GM21390 (cell line): ENCODE data around the gene CLTA.

Experiments used
- ATAC-seq: cut with Tn5 transposase; IDR thresholded peaks from one replicate; pipeline ENCODE4 v1.9.1; 2021; ENCODE audit not compliant: unreplicated experiment

CLTA gene, protein sequence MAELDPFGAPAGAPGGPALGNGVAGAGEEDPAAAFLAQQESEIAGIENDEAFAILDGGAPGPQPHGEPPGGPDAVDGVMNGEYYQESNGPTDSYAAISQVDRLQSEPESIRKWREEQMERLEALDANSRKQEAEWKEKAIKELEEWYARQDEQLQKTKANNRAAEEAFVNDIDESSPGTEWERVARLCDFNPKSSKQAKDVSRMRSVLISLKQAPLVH

DNA sequence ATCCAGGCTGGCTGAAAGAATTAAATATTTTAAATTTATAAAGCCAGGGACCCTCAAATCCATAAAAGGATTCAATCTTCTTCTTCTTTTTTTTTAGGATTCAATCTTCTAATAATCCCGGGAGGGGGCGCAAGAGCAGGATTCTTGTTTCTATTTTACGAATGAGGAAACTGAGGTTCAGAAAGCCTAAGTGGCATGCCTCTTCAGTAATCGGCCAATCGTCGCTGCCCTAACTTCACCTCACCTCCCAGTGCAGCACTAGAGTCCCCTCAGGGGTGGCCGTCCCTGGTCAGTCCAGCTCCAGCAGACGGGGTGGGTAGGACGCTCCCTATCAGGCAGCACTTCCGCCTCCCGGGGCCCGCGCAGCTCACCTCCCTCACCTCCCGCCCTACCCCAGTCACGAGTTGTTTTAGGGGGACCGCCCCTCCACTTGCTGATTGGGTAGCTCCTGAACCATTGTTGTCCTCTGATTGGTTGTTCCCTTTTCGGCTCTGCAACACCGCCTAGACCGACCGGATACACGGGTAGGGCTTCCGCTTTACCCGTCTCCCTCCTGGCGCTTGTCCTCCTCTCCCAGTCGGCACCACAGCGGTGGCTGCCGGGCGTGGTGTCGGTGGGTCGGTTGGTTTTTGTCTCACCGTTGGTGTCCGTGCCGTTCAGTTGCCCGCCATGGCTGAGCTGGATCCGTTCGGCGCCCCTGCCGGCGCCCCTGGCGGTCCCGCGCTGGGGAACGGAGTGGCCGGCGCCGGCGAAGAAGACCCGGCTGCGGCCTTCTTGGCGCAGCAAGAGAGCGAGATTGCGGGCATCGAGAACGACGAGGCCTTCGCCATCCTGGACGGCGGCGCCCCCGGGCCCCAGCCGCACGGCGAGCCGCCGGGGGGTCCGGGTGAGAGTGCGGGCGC lies at the start of gene CLTA:
TSS of gene CLTA (plus strand) at position 534 of the 902 bp plus-strand sequence. CDS start at position 670, 136 bp downstream.
- ATAC-seq = peak; percentile 98

DNA sequence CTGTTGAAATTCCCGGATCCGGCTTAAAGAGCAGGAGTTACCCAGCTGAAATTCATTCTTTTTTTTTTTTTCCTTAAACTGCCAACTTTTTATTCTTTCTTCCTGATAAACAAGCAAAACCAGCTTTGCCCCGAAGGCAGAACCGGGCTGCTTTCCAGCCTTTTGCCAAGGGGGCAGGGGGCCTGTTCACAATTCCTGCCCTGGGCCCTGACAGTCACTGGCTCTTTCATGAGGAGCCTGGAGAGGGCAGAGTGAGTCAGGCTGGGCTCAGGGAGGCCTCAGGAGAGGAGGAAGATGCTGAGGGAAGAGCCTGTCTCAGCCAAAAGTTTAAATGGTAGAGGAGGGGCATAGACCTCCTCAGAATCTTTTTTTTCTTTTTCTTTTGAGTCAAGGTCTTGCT lies 49.4 kb upstream of the CLTA start:
- ATAC-seq = no peak

DNA sequence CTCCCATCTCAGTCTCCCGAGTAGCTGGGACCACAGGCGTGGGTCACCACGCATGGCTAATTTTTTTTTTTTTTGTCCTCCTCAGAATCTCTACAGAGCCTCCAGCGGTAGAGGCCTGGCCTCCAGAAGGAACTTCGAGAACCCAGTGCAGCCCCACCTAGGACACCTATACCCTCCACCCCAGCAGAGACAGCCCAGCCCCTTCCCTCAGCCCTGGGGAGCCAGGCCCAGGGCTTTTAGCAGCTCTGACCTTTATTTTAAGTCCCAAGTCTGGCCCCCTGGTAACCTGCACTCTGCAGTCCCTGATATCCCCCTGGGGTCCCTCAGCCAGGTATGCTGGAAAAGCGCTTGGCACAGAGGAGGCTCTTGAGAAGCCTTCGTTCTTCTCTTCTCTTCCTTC lies 49.0 kb upstream of the CLTA start:
- ATAC-seq = no peak

DNA sequence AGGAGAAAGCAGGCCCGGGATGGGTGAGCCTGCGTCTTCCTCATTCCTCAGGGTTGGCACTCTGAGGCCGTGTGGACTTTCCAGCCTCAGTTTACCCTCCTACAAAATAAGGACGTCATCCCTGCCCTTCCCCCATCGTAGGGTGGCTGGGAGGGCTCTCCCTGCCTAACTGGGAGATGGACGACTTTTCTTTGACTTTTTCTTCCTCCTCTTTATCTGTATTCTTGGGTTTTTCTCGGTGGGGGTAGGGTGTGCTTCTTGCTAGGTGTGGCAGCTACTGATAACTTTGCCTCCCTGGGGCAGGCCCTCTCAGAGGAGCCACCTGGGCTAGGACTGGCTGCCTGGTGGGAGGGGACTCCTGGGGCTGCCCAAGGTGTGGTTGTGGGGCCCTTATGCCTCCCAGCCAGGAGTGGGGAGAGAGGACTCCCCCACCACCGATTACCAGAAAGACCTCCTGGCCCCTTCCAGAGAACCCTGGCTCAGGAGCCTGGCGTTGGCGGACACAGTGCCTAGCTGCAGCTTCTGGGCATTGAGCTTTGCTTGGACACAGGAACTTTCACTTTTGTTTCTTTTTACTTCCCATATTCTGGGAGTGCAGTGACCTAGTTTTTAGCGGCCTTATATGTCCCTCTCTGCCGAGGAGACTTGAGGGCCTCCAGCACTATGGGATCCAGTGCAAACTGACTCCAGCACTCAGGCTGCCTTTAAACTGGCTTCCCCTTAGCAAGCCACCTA lies 48.0 kb upstream of the CLTA start:
- no peak for ATAC-seq

DNA sequence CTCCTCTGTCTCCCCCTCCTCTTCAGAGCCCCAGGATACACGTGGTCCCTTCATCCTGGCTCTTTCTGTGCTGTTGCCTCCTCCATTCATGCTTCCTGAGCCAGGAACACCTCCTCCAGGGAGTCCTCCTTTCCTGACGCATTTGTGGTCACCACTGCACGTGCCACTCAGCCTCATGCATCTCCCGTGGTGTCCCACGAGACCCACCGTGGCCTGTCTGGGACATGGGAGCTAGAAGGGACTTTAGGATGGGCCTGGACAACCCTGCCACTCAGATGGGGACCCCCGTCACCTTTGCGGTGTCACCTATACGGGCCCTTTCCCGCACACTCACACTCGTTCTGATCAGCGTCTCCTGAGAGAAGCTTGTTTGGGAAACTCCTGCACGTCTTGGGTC lies 47.5 kb upstream of the CLTA start:
- ATAC-seq = no peak

DNA sequence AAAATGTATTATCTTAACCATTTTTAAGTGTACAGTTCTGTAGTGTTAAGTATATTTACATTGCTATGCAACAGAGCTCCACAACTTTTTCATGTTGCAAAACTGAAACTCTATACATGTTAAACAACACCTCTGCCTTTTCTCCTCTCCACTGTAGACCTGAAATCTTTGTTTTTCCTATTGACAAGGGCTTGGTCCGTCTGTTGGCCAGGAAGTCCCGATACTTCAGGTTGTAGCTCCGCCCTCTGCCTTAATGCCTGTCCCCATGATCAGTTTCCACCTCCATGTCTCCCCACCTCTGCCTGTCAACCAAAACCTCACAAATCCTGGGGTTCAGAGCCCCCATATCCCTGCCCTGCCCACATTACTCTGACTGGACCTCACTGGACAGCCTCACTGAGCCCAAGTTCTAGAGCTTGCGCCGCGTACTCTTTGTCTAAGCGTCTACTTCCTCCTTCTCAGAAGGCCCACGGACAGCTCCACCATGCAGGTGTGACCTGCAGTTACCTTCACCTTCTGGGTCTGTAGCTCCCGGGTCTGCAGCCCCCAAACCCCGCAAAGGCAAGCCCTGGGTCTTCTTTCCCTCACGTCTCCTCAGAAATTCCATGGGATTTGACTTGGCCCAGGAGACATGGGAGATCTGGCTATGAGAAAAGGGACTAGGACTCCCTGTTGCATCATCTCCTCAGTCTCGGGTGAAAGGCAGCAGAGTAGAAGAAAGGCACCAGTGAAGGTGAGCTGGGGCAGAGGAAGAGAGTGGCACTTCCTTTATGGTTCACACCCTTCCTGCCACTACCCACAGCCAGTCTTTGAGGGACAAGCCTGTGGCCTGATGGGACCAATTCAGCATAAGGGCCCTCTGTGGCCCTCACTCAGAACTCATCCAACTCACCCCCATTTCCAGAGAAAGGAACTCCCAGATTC lies 46.1 kb upstream of the CLTA start:
- no peak for ATAC-seq

DNA sequence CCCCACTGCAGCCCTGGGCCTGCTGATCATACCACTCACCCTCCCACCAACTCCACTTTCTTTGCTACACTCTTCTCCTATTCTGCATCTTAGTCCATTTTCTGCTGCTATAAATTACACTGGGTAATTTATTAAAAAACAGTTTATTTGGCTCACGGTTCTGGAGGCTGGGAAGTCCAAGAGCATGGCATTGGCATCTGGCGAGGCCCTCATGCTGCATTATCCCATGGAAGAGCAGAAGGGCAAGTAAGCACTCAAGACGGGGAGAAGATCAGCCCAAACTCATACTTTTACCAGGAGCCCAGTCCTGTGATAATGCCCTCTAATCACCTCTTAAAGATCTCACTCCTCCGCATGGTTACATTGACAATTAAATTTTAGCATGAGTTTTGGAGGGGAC lies 44.8 kb upstream of the CLTA start:
- no peak for ATAC-seq

DNA sequence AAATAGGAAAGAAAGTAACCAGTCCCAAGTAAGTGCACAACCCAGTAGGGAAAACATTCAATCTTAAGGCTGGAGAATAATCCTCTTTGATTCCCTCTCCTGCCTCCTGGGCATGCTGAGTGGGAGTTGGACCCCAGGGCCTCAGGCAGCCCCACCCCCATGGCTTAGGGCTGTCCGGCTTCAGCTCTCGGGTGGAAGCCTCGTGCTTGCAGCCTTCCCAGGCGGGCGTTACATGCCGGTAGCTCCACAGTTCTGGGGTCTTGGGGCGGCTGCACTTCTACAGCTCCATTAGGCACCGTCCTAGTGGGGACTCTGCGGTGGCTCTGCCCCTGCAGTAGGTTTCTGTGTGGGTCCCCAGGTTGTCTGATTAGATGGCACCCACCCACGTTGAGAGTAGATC lies 44.1 kb upstream of the CLTA start:
- ATAC-seq = no peak

DNA sequence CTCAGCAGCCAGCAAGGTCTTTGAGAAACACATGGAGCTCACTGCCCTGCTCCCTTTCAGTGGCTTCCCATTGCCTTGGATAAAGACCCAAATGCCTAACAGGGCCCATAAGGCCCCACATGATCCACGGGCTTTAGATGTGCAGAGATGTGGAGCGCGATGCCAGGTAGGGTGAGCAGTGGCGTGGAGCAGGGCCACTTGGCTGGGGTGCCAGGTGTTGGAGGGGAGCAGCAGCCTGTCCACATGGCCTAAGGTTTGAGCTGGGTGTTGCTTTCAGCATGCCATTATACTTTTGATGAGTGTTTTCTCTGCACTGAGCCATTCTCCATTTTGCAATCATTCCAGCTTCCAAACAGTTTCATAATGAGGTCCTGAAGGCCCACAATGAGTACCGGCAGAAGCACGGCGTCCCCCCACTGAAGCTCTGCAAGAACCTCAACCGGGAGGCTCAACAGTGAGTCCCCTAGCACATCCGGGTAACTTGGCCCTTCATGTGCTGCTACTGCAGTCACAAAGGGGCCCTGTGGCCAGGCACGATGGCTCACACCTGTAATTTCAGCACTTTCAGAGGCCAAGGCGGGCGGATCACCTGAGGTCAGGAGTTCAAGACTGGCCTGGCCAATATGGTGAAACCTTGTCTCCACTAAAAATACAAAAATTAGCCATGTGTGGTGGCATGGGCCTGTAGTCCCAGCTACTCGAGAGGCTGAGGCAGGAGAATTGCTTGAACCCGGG lies 43.1 kb upstream of the CLTA start:
- ATAC-seq = no peak

DNA sequence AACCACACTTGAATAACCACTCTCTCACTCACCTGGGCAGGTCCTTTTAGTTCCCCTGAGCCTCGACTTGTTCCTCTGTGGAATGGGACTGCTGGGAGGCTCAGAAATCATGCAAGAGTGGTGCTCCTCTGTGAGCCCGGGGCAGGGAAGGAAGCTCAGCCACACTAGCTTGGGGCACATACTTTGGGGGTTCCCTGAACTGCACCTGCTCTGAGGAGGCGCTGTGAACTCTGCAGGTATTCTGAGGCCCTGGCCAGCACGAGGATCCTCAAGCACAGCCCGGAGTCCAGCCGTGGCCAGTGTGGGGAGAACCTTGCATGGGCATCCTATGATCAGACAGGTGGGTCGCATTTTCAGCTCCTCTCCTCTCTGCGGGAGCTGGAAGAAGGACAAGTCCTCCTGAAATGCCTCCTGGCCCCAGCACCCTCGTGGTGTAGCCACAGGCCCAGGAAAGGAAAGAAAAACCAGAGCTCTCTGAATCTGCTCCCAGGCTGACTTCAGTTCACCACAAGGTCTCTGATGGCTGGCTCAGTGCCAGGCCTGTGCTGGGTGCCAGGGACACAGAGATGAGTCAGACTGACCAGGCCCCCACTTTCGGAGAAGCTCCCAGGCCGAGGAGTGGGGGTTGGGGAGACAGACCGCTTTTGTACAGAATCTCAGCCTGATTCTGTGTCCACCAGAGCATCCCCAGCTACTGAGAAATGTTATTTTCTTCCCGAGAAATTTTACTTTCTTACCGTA lies 42.2 kb upstream of the CLTA start:
- ATAC-seq = no peak

DNA sequence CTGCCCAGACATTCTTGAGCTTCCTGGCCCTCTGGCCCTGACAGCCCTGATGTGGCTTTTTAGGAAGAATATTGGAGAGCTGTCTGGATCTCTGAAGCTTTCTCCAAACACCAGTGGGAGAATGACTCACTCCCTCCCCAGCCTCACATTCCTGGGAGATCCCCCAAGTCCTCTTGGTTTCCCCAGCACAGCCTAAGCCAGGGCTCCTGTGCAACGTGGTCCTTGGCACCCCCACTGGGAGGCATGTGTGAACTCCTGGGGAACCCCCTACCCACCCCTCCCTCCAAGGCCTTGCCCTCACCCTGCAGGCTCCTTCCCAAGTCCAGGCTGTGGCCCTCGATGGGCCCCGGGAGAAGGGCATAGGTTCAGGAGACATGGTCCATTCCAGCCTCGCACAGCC lies 41.5 kb upstream of the CLTA start:
- ATAC-seq = no peak

DNA sequence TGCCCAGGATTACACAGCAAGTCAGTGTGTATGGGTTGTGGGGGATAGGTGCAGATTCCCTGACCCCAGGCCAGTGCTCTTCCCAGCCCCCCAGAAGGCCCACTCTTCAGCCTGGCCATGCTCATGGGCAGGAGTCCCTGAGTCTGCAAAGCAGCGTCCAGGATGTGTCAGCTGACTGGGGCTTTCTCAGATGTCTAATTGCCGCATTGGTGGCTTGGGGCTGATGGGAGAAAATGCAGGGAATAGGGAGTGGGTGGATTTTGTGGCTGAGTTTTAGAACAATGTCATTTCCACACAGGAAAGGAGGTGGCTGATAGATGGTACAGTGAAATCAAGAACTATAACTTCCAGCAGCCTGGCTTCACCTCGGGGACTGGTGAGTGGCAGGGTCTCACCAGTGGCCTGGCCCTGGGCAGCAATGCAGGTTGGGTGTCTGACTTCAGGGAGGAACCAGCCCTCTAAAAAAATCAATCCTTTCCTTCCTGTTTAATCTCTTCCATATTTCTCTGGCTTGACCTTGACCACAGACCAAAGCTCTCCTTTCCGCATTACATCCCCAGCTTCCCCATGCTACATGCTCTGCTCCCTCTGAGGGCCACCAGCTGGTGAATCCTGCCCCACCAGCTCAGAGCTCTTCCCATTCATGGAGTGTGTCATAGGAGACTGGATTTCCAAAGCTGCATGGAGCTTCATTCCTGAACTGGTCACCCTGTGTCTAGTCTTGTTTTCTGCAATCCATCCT lies 40.0 kb upstream of the CLTA start:
- ATAC-seq = no peak

DNA sequence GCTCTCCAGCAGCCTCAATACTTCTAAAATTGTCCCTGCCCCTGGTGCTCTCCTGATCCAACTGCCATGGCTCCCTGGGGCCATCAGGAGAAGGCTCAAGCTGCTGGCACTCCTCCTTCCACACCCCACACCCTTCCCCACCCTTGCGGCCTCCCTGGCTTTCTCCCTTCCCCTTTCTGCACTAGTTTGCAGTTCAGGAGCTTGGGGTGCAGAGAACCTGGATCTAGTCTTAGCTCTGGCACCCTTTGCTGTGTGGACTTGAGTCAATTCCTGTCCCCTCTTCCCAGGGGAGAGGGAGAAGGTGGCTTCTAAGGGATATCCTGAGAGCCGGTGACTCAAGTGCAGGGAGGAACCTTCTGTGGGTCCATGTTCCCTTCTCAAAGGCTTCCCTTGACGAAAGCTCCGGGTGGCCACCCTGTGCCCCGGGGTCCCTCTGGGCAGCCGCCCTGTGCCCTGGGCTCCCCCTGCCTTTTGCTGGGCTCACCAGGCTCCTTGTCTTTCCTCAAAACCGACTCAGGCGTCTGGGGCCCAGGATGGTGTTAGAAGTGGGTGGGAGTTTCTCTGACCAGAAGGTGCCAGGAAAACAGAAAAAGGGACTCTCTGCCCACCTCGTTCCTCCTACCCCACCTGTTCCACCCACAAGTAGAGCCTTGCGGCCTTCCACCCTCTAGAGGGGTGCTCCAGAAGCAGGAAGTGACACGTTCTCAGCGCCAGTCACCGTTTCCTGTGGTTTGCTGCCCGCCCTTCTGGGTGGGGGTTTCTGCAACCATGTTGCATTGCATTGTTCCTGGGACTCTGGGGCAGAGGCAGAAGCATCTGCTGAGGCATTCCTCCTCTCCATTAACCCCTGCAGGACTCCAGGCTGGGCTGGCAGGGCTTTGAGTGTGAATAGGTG lies 39.2 kb upstream of the CLTA start:
- ATAC-seq = peak; percentile 77

DNA sequence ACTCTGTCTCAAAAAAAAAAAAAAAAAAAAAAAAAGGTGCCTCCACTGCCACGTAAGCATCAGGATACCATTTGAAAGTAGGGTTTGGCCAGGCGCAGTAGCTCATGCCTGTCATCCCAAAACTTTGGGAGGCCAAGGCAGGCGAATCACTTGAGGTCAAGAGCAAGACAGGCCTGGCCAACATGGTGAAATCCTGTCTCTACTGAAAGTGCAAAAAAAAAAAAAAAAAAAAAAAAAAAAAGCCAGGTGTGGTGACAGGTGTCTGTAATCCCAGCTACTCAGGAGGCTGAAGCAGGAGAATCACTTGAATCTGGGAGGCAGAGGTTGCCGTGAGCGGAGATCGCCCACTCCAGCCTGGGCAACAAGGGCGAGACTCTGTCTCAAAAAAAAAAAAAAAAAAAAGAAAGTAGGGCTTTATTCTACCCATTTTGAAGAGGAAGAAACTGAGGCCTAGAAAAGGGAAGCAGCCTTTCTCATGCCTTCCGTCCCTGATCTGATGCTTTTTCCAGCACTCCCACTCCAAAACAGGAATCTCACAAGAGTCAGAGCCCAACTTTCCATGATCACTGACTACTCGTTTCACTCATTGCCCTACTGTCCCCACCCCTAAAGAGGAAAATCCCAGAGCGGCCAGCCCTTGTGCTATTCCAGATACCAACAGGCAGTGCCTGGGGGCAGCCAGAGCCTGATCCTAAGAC lies 37.8 kb upstream of the CLTA start:
- ATAC-seq = no peak

DNA sequence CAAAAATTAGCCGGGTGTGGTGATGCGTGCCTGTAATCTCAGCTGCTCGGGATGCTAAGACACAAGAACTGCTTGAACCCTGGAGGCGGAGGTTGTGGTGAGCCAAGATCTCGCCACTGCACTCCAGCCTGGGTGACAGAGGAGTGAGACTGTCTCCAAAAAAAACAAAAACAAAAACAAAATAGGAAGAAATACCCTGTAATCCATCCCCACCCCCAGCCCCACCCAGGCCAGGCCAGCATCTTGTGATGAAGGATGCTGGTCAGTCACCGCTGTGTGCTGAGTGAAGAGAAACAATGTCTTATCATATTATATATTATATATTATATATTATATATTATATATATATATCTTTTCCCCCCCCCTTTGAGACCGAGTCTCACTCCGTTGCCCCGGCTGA lies 37.0 kb upstream of the CLTA start:
- ATAC-seq = no peak

DNA sequence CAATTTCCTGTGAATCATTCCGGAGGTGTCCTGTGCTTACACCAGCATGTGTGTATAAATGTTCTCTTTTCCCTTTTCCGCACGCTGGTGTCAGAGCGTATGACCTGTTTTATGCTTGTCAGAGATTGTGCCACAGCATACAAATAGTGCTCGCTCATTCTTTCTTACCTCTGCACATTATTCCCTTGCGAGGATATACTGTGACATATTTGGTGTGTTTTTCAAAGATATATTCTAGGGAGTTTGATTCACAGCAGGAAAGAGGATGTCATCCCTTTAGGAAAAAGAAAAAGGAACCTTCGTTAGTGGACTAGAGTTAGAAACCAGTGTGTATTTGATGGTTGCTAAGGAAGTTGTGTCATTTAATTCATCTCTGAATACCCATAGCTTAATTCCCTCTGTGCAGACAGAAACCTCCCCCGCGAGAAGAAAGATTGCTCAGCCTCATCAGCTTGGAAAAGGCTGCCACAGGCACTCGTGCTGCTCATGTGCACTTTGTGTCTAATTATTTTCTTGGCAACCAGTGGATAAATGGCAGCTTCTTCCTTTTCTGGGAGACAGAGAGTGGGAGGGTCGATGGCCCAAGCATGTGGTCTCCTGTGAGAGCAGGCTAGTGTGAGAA lies 36.3 kb upstream of the CLTA start:
- no peak for ATAC-seq

DNA sequence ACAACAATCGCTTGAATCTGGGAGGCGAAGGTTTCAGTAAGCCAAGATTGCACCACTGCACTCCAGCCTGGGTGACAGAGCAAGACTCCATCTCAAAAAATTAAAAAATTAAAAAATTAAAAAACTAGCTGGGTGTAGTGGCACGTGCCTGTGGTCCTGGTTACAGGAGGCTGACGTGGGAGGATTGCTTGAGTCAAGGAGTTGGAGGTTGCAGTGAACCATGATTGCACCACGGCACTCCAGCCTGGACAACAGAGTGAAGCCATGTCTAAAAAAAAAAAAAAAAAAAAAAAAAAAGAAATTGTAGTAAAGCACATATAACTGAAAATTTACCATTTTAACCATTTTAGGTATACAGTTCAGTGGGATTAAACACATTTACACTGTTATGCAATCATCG lies 34.6 kb upstream of the CLTA start:
- ATAC-seq = no peak
